ENCODE measurements around the gene CD82. TPM values are rescaled to one million over a fixed set of nuclear protein-coding genes. Genes with fewer than 3 reads are reported as not detected.

CD82 gene
- total RNA-seq, 120 experiments from 2014 or later: 22.6 to 179 (median 59.4) TPM

Other genes starting within 250 kb of the CD82 start
- 10 to 100 TPM in 2 of 120 experiments, 1 to 10 TPM in 118; 1.6 to 16.7 (median 5.0) TPM for gene TSPAN18, start 161.3 kb downstream of the CD82 start, total RNA-seq